IPS-18c (cell line): ENCODE results near the gene MAP3K10.
"Not testable (repeated sequence)": the region's sequence is repeated elsewhere in the genome, so short reads cannot be mapped to it uniquely, and the experiment has no call there.

ENCODE experiments used
- H3K4me3 ChIP-seq: 2 replicates; pipeline ENCODE4 v1.7.0; 2013; ENCODE audit warnings: low read depth, mild to moderate bottlenecking, low read length, moderate library complexity; ENCODE audit not compliant: insufficient read depth
- H3K9me3 ChIP-seq: one replicate; pipeline ENCODE4 v1.6.1; 2013; ENCODE audit warnings: mild to moderate bottlenecking, low read length, moderate library complexity; ENCODE audit not compliant: control insufficient read depth, insufficient read depth

MAP3K10 gene

DNA sequence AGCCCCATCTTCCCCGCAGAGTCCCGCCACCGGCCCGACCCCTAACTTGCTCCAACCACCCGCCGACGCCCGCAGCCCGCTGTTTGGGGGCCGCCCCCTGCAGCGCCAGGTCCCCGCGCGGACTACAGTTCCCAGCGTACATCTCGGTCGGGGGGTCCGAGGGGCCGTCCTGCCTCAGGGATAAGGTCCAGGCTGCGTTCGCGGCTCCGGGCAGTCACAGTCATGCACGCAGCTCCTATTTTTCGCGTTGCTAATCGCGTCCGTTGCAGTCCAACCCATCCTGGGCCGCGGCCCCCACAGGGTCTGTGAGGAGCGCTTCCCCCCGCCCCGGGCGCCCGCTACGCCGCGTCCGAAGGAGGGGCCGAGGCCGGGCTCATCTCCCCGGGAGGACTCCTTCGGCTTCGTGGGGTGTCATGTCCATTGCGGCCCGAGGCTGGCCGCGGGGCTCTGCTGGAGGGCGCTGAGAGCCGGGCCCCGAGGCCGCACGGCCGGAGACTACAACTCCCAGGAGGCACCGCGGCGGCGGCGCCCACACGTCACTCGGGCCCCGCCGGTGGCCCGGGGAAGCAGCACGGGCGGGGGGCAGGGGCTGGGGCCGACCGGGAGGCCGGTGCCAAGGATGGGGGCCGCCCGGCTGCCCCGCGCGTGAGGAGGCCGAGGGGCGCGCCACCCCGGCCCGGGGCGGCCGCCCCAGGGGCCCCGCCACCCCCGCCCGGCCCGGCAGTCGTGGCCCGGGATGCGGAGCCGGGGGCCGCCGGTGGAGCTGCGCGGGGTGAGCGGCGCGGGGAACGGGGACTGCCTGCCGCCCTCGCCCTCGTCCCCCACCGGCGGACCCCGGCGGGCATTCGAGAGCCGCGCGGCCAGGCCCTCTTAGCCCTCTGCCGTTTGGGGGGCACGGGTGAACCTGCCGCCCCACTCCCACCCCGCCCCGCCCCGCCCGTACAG lies at the start of gene MAP3K10:
MAP3K10 (plus strand) TSS at position 536 of the 945 bp plus-strand sequence. CDS start 606 bp downstream, outside the sequence.
- Histone ChIP-seq H3K4me3 (peak within 1 kb of the TSS; percentile 100), H3K9me3 (no peaks in the 10 kb centered on the region)

DNA sequence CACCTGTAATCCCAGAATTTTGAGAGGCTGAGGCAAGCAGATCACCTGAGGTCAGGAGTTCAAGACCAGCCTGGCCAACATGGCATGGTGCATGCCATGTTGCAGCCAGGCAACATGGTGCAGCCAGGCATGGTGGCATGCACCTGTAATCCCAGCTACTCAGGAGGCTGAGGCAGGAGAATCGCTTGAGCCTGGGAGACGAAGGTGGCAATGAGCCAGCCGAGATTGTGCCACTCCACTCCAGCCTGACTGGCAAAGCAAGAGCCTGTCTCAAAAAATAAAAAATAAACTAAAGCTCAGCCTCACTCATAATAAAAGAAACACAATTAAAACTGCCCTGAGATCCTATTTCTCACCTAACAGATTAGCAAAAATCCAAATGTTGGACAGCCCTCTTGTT lies 49.7 kb upstream of the MAP3K10 start:
- no peaks in the 10 kb centered on the region for H3K9me3 ChIP-seq
- no peak overlapping the region for H3K4me3 ChIP-seq

DNA sequence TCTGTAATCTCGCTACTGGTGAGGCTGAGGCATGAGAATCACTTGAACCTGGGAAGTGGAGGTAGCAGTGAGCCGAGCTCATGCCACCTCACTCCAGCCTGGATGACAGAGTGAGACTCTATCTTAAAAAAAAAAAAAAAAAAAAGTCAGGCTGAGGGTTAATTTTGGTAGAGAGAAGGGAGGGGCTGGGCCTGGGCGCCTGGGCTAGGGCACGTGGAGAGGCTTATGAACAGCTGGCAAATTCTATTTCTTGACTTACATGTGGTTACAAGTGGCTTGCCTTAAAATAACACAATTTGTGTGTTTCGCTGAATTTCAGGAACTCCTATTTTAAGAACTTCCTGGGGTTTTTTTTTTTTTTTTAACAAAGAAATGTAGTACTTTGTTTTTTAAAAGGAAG lies 47.6 kb upstream of the MAP3K10 start:
- Histone ChIP-seq H3K4me3 (no peak overlapping the region), H3K9me3 (no peaks in the 10 kb centered on the region)

DNA sequence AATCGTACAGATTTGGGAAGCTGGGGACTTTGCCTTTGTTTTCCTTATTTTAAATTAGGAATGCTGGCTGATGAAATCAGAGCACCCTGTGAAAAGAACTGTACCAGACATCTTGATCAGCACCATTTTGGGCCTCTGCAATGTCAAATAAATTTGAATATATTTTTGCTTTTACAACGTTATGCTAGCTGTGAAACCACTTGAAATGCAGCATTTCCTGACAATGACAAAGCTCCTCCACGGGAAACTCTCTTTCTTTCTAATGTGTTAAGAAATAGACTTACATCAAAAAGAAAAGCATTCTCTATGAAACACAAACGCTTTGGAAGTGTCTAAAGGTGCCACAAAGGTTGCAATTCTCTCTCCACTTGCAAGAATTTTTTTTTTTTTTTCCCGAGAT lies 47.1 kb upstream of the MAP3K10 start:
- Histone ChIP-seq H3K9me3 (no peaks in the 10 kb centered on the region), H3K4me3 (no peak overlapping the region)

DNA sequence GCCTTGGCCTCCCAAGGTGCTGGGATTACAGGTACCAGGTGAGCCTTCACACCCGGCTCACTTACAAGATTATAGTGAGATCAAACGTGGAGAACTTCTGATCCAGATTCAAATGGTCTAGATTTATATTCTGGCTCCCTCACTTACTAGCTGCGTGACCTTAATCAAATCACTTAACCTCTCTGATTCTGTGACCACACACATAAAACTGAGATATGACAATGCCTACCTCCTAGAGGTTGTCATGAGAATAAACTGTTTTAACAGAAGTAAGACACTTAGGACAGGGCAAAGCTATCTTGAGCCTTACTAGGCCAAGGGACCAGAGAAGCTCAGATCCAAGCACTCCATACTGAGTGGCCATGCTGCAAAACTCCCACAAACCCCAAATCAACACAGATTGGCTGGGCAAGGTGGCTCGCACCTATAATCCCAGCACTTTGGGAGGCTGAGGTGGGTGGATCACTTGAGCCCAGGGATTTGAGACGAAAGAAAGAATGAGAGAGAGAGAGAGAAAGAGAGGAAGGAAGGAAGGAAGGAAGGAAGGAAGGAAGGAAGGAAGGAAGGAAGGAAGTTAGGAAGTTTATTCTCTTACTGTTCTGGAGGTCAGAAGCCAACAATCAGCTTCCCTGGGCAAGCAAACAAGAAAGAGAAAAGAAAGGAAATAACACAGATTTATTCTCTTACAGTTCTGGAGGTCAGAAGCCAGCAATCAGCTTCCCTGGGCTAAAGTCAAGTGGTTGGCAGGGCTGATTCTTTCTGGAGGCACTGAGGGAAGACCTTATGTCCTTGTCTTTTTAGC lies 46.1 kb upstream of the MAP3K10 start:
- no peaks in the 10 kb centered on the region for H3K9me3 ChIP-seq
- no peak overlapping the region for H3K4me3 ChIP-seq

DNA sequence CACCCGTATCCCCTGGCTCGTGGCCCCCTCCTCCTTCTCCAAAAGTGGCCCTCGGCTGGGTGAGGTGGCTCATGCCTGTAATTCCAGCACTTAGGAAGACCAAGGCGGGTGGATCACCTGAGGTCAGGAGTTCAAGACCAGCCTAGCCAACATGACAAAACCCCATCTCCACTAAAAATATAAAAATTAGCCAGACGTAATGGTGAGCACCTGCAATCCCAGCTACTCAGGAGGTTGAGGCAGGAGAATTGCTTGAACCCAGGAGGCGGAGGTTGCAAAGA lies 45.5 kb upstream of the MAP3K10 start:
- not testable (repeated sequence) for H3K9me3 ChIP-seq, H3K4me3 ChIP-seq

DNA sequence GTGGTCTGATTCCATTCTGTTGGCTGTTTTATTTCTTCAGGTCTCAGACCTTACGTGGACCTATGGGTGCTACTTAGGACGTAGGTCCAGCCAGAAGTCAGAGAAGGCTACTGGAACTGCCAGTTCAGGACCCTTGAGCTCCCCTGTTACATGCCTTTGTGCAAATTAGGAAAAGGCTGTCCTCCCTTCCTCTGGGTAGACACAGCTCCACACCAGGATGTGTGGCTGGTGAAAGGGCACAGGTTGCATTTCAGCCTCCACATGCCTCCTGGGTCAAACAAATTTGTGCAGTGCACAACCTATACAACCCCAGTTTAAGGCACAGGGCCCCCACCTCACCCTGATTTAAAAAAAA lies 43.9 kb upstream of the MAP3K10 start:
- Histone ChIP-seq H3K4me3 (no peak overlapping the region), H3K9me3 (no peaks in the 10 kb centered on the region)

DNA sequence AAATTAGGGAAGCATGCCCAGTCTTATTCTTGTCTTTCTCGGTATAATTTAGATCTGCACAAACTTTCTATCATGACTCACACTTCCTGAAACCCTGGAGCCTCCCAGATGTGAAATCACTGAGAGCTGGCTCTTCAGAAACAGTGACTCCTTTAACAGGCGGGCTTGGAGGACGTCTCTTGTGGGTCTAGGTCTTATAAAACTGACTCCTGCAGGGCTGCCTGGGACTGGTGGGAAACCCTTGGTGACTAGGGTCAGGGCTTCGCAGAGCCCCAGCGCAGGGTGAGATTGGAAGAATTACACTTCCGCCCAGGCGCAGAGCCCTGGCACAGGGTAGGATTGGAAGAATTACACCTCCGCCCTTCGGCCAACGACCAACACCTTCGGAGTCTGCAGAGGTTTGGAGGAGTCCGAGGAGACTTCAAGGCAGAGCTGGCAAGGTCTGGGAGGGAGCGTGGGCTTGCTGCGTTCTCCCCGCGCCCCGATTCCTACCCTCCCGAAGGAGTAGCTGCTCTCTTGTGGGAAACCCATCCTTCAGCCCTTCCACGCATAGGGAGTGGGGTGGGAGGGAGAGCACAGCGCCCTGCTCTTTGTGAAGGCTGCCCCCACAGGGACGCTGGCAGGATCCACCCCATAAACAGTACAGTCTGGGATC lies 43.4 kb upstream of the MAP3K10 start:
- H3K9me3 ChIP-seq = no peaks in the 10 kb centered on the region
- H3K4me3 ChIP-seq = no peak overlapping the region

DNA sequence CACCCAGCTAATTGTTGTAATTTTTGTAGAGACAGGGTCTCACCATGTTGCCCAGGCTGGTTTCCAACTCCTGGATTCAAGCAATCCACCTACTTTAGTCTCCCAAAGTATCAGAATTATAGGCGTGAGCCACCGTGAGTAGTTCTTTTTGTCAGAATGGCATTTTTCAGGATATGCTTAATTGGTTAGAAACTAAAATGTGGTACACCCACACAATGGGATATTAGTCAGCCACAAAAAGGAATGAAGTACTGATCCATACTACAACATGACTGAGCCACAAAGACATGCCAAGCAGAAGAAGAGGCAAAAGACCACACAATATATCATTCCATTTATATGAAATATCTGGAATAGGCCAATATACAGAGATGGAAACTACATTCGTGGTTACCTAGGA lies 41.7 kb upstream of the MAP3K10 start:
- H3K9me3 ChIP-seq = no peaks in the 10 kb centered on the region
- H3K4me3 ChIP-seq = no peak overlapping the region

DNA sequence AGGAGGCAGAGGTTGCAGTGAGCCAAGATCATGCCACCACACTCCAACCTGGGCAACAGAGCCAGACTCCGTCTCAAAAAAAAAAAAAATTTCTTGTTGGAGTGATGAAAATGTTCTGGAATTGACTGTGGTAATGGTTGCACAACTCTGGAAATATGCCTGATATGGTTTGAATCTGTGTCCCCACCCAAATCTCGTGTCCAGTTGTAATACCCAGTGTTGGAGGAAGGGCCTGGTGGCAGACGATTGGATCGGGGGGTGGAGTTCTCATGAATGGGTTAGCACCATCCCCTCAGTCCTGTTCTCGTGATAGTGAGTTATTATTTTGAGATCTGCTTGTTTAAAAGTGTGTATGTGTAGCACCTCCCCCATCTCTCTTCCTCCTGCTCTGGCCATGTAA lies 41.1 kb upstream of the MAP3K10 start:
- Histone ChIP-seq H3K4me3 (no peak overlapping the region), H3K9me3 (no peaks in the 10 kb centered on the region)

DNA sequence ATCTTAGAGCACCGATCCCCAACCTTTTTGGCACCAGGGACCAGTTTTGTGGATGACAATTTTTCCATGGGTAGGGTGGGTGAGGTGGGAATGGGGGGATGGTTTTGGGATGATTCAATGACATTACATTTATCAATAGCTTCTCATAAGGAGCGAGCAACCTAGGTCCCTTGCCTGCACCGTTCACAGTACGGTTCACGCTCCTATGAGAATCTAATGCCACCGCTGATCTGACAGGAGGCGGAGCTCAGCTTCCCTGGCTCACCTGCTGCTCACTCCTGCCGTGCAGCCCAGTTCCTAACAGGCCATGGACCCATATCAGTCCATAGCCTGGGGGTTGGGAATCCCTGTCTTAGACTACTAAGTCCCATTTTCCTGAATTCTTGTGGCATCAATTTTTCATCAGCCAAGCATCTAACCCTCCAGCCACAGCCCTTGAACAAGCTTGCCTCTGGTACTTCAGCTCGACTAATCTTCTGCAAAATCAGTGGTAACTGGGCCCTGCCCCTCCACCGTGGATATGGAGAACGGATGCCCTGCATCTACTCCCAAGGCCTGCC lies 37.0 kb upstream of the MAP3K10 start:
- no peak overlapping the region for H3K4me3 ChIP-seq
- H3K9me3 ChIP-seq = no peaks in the 10 kb centered on the region

DNA sequence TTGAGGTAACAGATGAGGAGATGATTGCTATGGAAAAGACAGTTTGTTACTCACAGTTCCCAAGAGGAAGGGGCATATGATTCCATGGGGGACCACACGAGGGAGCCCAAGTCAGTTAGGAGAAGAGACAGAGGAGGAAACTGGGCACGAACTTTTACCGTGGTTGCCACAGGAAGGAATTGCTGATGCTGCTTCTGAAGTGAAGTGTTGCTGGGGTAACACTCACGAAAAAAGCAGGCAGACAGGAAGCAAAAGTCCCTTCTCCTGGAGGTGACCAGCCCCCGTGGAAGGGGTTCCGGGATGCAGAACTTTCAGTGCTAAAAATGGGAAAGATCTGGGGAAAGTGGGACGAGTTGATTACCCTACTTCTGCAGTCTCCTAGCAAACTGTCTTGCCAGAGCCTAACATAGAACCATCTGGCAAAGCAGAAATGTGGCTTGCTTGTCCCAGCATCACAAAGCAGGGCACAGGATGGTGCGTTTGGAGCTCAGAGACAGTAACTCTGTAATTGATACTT lies 35.4 kb upstream of the MAP3K10 start:
- no peak overlapping the region for H3K4me3 ChIP-seq
- no peaks in the 10 kb centered on the region for H3K9me3 ChIP-seq

DNA sequence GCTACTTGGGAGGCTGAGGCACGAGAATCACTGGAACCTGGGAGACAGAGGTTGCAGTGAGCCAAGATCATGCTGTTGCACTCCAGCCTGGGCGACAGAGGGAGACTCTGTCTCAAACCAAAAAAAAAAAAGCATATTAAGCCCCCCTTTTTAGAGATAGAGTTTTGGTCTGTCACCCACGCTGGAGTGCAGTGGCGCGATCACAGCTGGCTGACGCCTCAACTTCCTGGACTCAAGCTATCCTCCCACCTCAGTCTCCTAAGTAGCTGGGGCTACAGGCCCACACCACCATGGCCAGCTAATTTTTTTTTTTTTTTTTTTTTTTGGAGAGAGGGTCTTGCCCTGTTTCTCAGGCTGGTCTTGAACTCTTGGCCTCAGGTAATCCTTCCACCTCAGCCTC lies 34.2 kb upstream of the MAP3K10 start:
- Histone ChIP-seq H3K4me3 (no peak overlapping the region), H3K9me3 (no peaks in the 10 kb centered on the region)

DNA sequence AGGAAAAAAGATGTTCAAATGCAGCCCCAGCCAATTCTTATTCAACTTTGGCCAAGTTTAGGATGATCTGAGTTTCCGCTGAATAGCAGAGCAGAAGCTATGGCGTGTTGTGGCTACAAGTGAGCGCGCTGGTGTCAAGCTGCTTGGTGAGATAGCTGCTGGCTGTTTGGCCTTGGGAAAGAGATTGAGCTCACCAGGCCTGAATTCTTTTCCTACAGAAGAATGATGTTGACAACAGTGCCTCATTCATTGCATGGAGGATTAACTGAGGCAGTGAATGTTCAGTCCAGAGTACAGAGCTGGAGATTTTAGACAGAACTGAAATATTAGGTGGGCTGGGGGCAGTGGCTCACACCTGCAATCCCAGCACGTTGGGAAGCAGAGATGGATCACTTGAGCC lies 31.5 kb upstream of the MAP3K10 start:
- H3K4me3 ChIP-seq = no peak overlapping the region
- H3K9me3 ChIP-seq = peaks cover 2% of the 10 kb centered on the region

DNA sequence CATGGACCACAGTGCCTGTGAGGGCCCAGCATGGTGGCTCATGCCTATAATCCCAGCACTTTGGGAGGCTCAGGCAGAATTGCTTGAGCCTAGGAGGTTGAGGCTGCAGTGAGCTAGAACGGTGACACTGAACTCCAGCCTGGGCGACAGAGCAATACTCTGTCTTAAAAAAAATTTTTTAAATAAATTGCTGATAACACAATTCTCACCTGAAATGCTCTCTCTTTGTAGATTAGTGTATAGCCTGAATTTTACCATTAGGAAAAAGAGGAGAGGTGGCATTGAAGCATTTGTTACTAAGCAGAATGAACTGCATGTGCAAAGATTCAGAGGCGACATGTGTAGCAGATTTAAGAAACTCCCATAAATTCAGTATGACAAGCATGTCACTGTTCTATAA lies 29.1 kb upstream of the MAP3K10 start:
- Histone ChIP-seq H3K4me3 (no peak overlapping the region), H3K9me3 (peaks cover 2% of the 10 kb centered on the region)

DNA sequence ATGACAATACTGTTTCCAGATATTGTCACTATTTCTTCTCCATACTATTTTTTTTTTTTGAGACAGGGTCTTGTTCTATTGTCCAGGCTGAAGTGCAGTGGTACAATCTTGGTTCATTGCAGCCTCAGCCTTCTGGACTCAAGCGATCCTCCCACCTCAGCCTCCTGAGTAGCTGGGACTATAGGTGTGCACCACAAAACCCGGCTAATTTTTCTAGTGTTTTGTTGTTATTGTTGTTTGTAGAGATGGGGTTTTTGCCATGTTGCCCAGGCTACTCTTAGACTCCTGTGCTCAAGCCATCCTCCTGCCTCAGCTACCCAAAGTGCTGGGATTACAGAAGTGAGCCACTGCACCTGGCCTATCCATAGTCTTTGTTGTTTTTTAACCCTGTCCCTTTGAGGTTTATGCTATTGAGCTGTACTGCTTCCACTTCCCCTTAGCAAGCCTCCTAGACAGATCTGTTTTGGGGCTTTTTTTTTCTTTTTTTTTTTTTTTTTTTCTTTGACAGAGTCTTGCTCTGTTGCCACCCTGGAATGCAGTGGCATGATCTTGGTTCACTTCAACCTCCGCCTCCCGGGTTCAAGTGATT lies 27.6 kb upstream of the MAP3K10 start:
- Histone ChIP-seq H3K9me3 (peaks cover 4% of the 10 kb centered on the region), H3K4me3 (no peak overlapping the region)

DNA sequence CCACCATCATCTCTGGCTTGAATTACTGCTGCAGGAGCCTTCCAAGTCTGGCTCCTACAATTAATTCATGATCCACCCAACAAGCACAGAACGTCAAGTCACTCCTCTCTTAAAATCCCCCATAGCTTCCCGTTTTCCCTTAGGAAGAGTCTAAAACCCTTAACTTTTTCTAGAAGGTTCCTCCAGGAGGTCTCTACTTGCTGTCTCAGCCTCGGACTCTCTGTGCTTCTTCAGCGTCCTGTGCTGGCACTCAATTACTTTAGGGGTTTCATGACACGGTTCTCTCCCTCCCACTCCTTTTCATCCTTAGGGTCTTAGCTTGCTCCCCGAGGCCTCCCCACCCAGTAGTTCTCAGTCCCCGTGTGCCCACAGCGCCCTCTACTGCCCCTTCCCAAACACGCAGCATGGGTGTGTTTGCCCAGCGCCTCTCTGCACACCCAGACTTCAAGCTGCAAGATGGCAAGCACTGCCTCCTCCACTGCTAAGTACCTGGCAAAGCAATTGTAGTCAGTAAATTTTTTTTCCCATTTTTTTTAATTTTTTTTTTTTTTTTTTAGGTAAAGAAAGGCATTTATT lies 25.8 kb upstream of the MAP3K10 start:
- Histone ChIP-seq H3K9me3 (peaks cover 4% of the 10 kb centered on the region), H3K4me3 (no peak overlapping the region)
